ENCODE results near the gene BACH2. TPM values are rescaled to one million over a fixed set of nuclear protein-coding genes. Genes with fewer than 3 reads are reported as not detected.
"Not testable (repeated sequence)": the region's sequence is repeated elsewhere in the genome, so short reads cannot be mapped to it uniquely, and the experiment has no call there.

The BACH2 gene
- total and polyA plus RNA-seq, 2 of the 4 experiments (the other 2 are of a cell fraction): 1.3 to 1.4 TPM

GRCh38 chr6:90032489-90033212, 264.0 kb downstream of the BACH2 start:
- H3K27ac ChIP-seq (ENCODE audit: insufficient read depth, low read length); H3K9me3 ChIP-seq (ENCODE audit: control insufficient read depth, insufficient read depth, low read length); dilution Hi-C loops (cut with HindIII; ENCODE audit: low sequenced_read_pairs, unreplicated experiment); H3K14ac ChIP-seq (replicated peaks; ENCODE audit: low read depth, low read length); H3K4me3 ChIP-seq (ENCODE audit: insufficient read depth, low read depth, low read length); H2AK9ac ChIP-seq (replicated peaks; ENCODE audit: low read depth, low read length, poor library complexity); H3K36me3 ChIP-seq (ENCODE audit: control insufficient read depth, insufficient read depth, low read length); H2BK20ac ChIP-seq (ENCODE audit: low read depth, low read length); H2AK5ac ChIP-seq (ENCODE audit: low read depth, low read length); DNase-seq; BruUV-seq (replicated peaks); CTCF ChIA-PET; H2BK15ac ChIP-seq (ENCODE audit: low read depth, low read length); H2AFZ ChIP-seq (replicated peaks; ENCODE audit: low read length, poor library complexity); H4K91ac ChIP-seq (ENCODE audit: insufficient read depth, low read depth, low read length); H4K20me1 ChIP-seq (ENCODE audit: insufficient read depth, low read length); H2BK120ac ChIP-seq (ENCODE audit: low read depth, low read length); H4K5ac ChIP-seq (ENCODE audit: low read depth, low read length); in situ Hi-C loops (cut with MboI; ENCODE audit: low sequenced_read_pairs); ATAC-seq (ENCODE audit: low read depth); H2BK5ac ChIP-seq (ENCODE audit: low read depth, low read length, poor library complexity, severe bottlenecking); POLR2A ChIA-PET (ENCODE audit: unreplicated experiment); H3K79me1 ChIP-seq (ENCODE audit: low read depth in 1 of 2, low read length in 2 of 2); H3K4me2 ChIP-seq (ENCODE audit: low read depth, low read length); H3K4ac ChIP-seq (ENCODE audit: low read depth, low read length); H4K8ac ChIP-seq (ENCODE audit: low read depth in 2 of 2, low read length in 2 of 2); H3K4me1 ChIP-seq (ENCODE audit: control insufficient read depth, insufficient read depth, low read length); H3K56ac ChIP-seq (ENCODE audit: extremely low read depth, insufficient read depth, low read length); H3K9me1 ChIP-seq (ENCODE audit: insufficient read depth, low read length); H3K27me3 ChIP-seq (ENCODE audit: control insufficient read depth, insufficient read depth, low read length); H3K23ac ChIP-seq (ENCODE audit: low read depth, low read length); H3K18ac ChIP-seq (ENCODE audit: low read depth, low read length); H3K9ac ChIP-seq (ENCODE audit: low read depth, low read length); intact Hi-C loops (cut with micrococcal nuclease): not testable (repeated sequence)
- no CpG with 5 or more reads among the region's 5 CpGs for WGBS, 2 experiments (ENCODE audit: extremely low coverage in 2 of 2, insufficient read length in 1 of 2)
